HepG2 (cell line): ENCODE results near the gene ZNF316. TPM values are rescaled to one million over a fixed set of nuclear protein-coding genes. Genes with fewer than 3 reads are reported as not detected.

ENCODE experiments used
- FOXK1 ChIP-seq: sonication (generic); formaldehyde crosslinking; IDR thresholded peaks from 2 replicates; pipeline ENCODE4 v1.4.0; 2020; ENCODE audit warnings: low read depth, missing genetic modification reagents, borderline replicate concordance
- HDAC1 ChIP-seq: sonication (generic); formaldehyde crosslinking; IDR thresholded peaks from 2 replicates; pipeline ENCODE4 v1.5.1; 2020; ENCODE audit warnings: mild to moderate bottlenecking, missing genetic modification reagents
- MTA1 ChIP-seq: sonication (generic); formaldehyde crosslinking; IDR thresholded peaks from 2 replicates; pipeline ENCODE4 v1.4.0; 2020; ENCODE audit warnings: missing genetic modification reagents, mild to moderate bottlenecking, borderline replicate concordance
- RBM39 ChIP-seq: fragments of 200-400 bp; formaldehyde crosslinking; IDR thresholded peaks from one replicate; pipeline ENCODE4 v1.6.1; 2018; ENCODE audit warnings: antibody characterized with exemption, mild to moderate bottlenecking, low read depth, low read length; ENCODE audit not compliant: poor library complexity, severe bottlenecking
- SUZ12 ChIP-seq: fragments of 150-350 bp; IDR thresholded peaks from 2 replicates; pipeline ENCODE4 v1.6.1; 2014; ENCODE audit warnings: low read depth, low read length
- TCF12 ChIP-seq, 2 experiments: fragments of 450-650 bp in 1 of 2; sonication (generic) in 1 of 2; formaldehyde crosslinking in 1 of 2; IDR thresholded peaks; 2 replicates each; pipeline versions ENCODE4 v1.6.1 to v1.8.0; 2017 to 2022; ENCODE audit warnings: antibody characterized with exemption in 1 of 2, mild to moderate bottlenecking in 1 of 2, missing genetic modification reagents in 1 of 2, moderate library complexity in 1 of 2
- ZMAT3 ChIP-seq: sonication (generic); formaldehyde crosslinking; conservative IDR thresholded peaks from 2 replicates; pipeline ENCODE4 v1.7.0; 2021; ENCODE audit warnings: missing genetic modification reagents
- ZNF343 ChIP-seq: sonication (generic); formaldehyde crosslinking; IDR thresholded peaks from 2 replicates; pipeline ENCODE4 v1.4.0; 2020; ENCODE audit warnings: mild to moderate bottlenecking, missing genetic modification reagents
- polyA plus RNA-seq, 8 experiments: library from polyadenylated mRNA; depleted of rRNA in 3 of 8; stranded (reverse) in 7 of 8; unstranded in 1 of 8; fragments of >200 nt; fragmentation: Illumina TruSeq in 4 of 8; extraction: Trizol in 4 of 8; gene quantifications; 2 replicates each; pipeline versions ENCODE4 v1.2.1 to v1.2.3, GENCODE V29; 2011 to 2016; ENCODE audit warnings: low read depth in 4 of 8, missing spikeins in 1 of 8, mixed read lengths in 1 of 8; ENCODE audit not compliant: insufficient read depth in 1 of 8
- total RNA-seq, 5 experiments: library from RNA; depleted of rRNA; stranded (reverse); fragments of >200 nt; fragmentation: Illumina TruSeq; extraction: Trizol; gene quantifications; 2 replicates each; pipeline ENCODE4 v1.2.3, GENCODE V29; 2016; ENCODE audit warnings: low read depth in 1 of 5
- TF ChIP-seq, protein P1 (sequence below): sonication (generic); formaldehyde crosslinking; IDR thresholded peaks from 2 replicates; pipeline ENCODE4 v1.9.0; 2021; ENCODE audit warnings: mild to moderate bottlenecking, missing genetic modification reagents
- TF ChIP-seq, protein P2 (sequence below): sonication (generic); formaldehyde crosslinking; IDR thresholded peaks from 2 replicates; pipeline ENCODE4 v1.4.0; 2020; ENCODE audit warnings: missing genetic modification reagents, borderline replicate concordance
- TF ChIP-seq, protein P3 (sequence below): sonication (generic); formaldehyde crosslinking; IDR thresholded peaks from 2 replicates; pipeline ENCODE4 v1.8.1; 2023; ENCODE audit warnings: mild to moderate bottlenecking, missing genetic modification reagents

Gene ZNF316
- total and polyA plus RNA-seq, 2 of the 13 experiments (the other 11 are each of a cell fraction or from before 2014, with no cell fraction given) = 4.3 to 9.9 TPM

DNA sequence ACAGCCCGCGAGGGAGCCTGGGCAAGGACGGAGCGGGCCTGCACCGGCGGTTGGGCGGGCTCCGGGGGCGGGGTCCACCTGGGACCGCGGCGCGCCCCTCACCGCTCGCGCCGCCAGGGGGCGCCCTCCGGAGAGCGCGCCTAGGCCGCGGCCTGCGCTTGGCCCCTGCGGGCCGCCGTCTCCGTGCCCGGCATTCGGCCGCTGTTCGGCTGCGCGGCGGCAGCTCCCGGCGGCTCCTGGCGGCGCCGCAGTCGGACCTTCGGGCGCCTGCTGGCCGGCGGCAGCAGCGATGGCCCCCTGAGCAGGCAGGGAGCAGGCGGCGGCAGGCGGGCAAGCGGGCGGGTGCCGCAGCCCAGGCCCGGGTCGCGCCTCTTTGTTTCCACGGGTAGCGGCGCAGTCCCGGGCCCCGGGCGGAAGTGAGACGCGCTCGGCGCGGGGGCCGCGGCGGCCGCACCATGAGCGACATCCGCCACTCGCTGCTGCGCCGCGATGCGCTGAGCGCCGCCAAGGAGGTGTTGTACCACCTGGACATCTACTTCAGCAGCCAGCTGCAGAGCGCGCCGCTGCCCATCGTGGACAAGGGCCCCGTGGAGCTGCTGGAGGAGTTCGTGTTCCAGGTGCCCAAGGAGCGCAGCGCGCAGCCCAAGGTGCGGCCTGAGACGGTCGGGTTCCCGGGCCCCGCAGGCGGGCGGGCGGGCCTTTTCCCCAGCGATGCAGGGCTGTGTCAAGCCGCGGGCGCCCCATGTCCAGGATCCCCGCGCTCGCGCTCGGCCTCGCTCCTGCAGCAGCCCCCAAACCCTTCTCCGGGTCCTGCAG is 47.1 kb upstream of the ZNF316 start, which contains the start of gene INTS15 (continued):
- 0 out of 2 replicates have a peak, but pooled peaks have one; percentile 14 for TF ChIP-seq MTA1
- TF ChIP-seq FOXK1 (CRISPR knock-in tag) = no peak
- TF ChIP-seq TCF12 (IDR thresholded peaks at IDR 0.05) = no peak
- peak; percentile 81; the same call in 1 of the 2 replicates for TF ChIP-seq TCF12 (CRISPR knock-in tag; IDR thresholded peaks at IDR 0.05)
- TF ChIP-seq HDAC1 = no peak
- peak; percentile 4; the same call in 1 of the 2 replicates for TF ChIP-seq ZMAT3 (CRISPR knock-in tag)
- TF ChIP-seq, protein P1, sequence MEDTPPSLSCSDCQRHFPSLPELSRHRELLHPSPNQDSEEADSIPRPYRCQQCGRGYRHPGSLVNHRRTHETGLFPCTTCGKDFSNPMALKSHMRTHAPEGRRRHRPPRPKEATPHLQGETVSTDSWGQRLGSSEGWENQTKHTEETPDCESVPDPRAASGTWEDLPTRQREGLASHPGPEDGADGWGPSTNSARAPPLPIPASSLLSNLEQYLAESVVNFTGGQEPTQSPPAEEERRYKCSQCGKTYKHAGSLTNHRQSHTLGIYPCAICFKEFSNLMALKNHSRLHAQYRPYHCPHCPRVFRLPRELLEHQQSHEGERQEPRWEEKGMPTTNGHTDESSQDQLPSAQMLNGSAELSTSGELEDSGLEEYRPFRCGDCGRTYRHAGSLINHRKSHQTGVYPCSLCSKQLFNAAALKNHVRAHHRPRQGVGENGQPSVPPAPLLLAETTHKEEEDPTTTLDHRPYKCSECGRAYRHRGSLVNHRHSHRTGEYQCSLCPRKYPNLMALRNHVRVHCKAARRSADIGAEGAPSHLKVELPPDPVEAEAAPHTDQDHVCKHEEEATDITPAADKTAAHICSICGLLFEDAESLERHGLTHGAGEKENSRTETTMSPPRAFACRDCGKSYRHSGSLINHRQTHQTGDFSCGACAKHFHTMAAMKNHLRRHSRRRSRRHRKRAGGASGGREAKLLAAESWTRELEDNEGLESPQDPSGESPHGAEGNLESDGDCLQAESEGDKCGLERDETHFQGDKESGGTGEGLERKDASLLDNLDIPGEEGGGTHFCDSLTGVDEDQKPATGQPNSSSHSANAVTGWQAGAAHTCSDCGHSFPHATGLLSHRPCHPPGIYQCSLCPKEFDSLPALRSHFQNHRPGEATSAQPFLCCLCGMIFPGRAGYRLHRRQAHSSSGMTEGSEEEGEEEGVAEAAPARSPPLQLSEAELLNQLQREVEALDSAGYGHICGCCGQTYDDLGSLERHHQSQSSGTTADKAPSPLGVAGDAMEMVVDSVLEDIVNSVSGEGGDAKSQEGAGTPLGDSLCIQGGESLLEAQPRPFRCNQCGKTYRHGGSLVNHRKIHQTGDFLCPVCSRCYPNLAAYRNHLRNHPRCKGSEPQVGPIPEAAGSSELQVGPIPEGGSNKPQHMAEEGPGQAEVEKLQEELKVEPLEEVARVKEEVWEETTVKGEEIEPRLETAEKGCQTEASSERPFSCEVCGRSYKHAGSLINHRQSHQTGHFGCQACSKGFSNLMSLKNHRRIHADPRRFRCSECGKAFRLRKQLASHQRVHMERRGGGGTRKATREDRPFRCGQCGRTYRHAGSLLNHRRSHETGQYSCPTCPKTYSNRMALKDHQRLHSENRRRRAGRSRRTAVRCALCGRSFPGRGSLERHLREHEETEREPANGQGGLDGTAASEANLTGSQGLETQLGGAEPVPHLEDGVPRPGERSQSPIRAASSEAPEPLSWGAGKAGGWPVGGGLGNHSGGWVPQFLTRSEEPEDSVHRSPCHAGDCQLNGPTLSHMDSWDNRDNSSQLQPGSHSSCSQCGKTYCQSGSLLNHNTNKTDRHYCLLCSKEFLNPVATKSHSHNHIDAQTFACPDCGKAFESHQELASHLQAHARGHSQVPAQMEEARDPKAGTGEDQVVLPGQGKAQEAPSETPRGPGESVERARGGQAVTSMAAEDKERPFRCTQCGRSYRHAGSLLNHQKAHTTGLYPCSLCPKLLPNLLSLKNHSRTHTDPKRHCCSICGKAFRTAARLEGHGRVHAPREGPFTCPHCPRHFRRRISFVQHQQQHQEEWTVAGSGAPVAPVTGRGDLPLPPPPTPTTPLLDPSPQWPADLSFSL = no peak
- TF ChIP-seq, protein P2, sequence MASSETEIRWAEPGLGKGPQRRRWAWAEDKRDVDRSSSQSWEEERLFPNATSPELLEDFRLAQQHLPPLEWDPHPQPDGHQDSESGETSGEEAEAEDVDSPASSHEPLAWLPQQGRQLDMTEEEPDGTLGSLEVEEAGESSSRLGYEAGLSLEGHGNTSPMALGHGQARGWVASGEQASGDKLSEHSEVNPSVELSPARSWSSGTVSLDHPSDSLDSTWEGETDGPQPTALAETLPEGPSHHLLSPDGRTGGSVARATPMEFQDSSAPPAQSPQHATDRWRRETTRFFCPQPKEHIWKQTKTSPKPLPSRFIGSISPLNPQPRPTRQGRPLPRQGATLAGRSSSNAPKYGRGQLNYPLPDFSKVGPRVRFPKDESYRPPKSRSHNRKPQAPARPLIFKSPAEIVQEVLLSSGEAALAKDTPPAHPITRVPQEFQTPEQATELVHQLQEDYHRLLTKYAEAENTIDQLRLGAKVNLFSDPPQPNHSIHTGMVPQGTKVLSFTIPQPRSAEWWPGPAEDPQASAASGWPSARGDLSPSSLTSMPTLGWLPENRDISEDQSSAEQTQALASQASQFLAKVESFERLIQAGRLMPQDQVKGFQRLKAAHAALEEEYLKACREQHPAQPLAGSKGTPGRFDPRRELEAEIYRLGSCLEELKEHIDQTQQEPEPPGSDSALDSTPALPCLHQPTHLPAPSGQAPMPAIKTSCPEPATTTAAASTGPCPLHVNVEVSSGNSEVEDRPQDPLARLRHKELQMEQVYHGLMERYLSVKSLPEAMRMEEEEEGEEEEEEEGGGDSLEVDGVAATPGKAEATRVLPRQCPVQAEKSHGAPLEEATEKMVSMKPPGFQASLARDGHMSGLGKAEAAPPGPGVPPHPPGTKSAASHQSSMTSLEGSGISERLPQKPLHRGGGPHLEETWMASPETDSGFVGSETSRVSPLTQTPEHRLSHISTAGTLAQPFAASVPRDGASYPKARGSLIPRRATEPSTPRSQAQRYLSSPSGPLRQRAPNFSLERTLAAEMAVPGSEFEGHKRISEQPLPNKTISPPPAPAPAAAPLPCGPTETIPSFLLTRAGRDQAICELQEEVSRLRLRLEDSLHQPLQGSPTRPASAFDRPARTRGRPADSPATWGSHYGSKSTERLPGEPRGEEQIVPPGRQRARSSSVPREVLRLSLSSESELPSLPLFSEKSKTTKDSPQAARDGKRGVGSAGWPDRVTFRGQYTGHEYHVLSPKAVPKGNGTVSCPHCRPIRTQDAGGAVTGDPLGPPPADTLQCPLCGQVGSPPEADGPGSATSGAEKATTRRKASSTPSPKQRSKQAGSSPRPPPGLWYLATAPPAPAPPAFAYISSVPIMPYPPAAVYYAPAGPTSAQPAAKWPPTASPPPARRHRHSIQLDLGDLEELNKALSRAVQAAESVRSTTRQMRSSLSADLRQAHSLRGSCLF (CRISPR knock-in tag) = no peak
- TF ChIP-seq, protein P3, sequence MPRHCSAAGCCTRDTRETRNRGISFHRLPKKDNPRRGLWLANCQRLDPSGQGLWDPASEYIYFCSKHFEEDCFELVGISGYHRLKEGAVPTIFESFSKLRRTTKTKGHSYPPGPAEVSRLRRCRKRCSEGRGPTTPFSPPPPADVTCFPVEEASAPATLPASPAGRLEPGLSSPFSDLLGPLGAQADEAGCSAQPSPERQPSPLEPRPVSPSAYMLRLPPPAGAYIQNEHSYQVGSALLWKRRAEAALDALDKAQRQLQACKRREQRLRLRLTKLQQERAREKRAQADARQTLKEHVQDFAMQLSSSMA (CRISPR knock-in tag) = no peak
- TF ChIP-seq RBM39 = no peak
- no peak for TF ChIP-seq ZNF343 (CRISPR knock-in tag)
- TF ChIP-seq SUZ12 = no peak
